Right cardiac atrium (tissue), 5 donors: ENCODE data around the gene GABPB1. TPM values are rescaled to one million over a fixed set of nuclear protein-coding genes. Genes with fewer than 3 reads are reported as not detected.

Source experiments
- polyA plus RNA-seq: library from polyadenylated mRNA; stranded (reverse); fragments of 200-250 nt; gene quantifications from one replicate; pipeline ENCODE4 v1.2.3, GENCODE V29; 2013
- total RNA-seq, 4 donors: library from RNA; stranded (reverse); fragmentation: NEBNext Ultra II Directional; extraction: Animal tissue kit (Norgen Biotek cat#: 25700); gene quantifications; one replicate each; pipeline ENCODE4 v1.2.1, GENCODE V29; 2021
- donor health status: healthy with polysubstance abuse.
- donor health status: DM: no; HTN: yes; CAD: no.
- donor health status: DM: no; HTN: no; CAD: no.
- donor health status: DM: no; HTN: yes; CAD: no; lungs with severe emphysema.
- donor health status: DM: yes; HTN: yes; CAD: no.

Gene GABPB1
- total and polyA plus RNA-seq, 5 donors: 5.2 to 11.2 (median 10.1) TPM

Other genes starting within 250 kb of the GABPB1 start
- 10 to 100 TPM in 1 of 4 donors, 1 to 10 TPM in 3; 4.2 to 11.7 (median 6.1) TPM for gene ATP8B4, start 236.0 kb downstream of the GABPB1 start, total RNA-seq
- 3.0 TPM for gene ATP8B4, start 236.0 kb downstream of the GABPB1 start, polyA plus RNA-seq
- gene SLC27A2, start 173.0 kb downstream of the GABPB1 start, total RNA-seq: under 1 TPM in 1 of 4 donors, not detected in 3; 0.11 TPM
- 0.14 TPM for gene SLC27A2, start 173.0 kb downstream of the GABPB1 start, polyA plus RNA-seq
- under 1 TPM in 3 of 4 donors, not detected in 1; 0.12 to 0.62 (median 0.56) TPM for gene HDC, start 89.5 kb downstream of the GABPB1 start, total RNA-seq
- not detected for gene HDC, start 89.5 kb downstream of the GABPB1 start, polyA plus RNA-seq
- gene USP8, start 69.2 kb upstream of the GABPB1 start, total RNA-seq: 10 to 100 TPM; 39.8 to 49.0 (median 45.1) TPM
- 23.9 TPM for gene USP8, start 69.2 kb upstream of the GABPB1 start, polyA plus RNA-seq
- gene USP50, start 191.5 kb upstream of the GABPB1 start, total RNA-seq: 1 to 10 TPM in 1 of 4 donors, under 1 TPM in 2, not detected in 1; 0.43 to 1.1 (median 0.51) TPM
- not detected for gene USP50, start 191.5 kb upstream of the GABPB1 start, polyA plus RNA-seq